NB4 (cell line): ENCODE measurements around the gene TNNC1.

Experiments
- DNase-seq: peaks from one replicate; pipeline ENCODE4 v3.0.0; 2010; ENCODE audit warnings: low read depth
- H3K4me3 ChIP-seq: one replicate; pipeline ENCODE4 v1.5.1; 2011; ENCODE audit warnings: mild to moderate bottlenecking, low read depth, low read length, moderate library complexity
- MYC ChIP-seq: IDR thresholded peaks from 2 replicates; pipeline ENCODE4 v1.6.1; 2011; ENCODE audit warnings: low read depth, low read length
- POLR2A ChIP-seq: IDR thresholded peaks from 2 replicates; pipeline ENCODE4 v1.6.1; 2011; ENCODE audit warnings: mild to moderate bottlenecking; ENCODE audit not compliant: insufficient read length; ENCODE audit errors: extremely low read depth
- TF ChIP-seq, protein P1 (sequence below): IDR thresholded peaks from one replicate; pipeline ENCODE4 v1.5.1; 2012; ENCODE audit warnings: low read depth, low read length
- TF ChIP-seq, protein P2 (sequence below): IDR thresholded peaks from 2 replicates; pipeline ENCODE4 v1.6.1; 2011; ENCODE audit warnings: low read depth, low read length

TNNC1 gene

DNA sequence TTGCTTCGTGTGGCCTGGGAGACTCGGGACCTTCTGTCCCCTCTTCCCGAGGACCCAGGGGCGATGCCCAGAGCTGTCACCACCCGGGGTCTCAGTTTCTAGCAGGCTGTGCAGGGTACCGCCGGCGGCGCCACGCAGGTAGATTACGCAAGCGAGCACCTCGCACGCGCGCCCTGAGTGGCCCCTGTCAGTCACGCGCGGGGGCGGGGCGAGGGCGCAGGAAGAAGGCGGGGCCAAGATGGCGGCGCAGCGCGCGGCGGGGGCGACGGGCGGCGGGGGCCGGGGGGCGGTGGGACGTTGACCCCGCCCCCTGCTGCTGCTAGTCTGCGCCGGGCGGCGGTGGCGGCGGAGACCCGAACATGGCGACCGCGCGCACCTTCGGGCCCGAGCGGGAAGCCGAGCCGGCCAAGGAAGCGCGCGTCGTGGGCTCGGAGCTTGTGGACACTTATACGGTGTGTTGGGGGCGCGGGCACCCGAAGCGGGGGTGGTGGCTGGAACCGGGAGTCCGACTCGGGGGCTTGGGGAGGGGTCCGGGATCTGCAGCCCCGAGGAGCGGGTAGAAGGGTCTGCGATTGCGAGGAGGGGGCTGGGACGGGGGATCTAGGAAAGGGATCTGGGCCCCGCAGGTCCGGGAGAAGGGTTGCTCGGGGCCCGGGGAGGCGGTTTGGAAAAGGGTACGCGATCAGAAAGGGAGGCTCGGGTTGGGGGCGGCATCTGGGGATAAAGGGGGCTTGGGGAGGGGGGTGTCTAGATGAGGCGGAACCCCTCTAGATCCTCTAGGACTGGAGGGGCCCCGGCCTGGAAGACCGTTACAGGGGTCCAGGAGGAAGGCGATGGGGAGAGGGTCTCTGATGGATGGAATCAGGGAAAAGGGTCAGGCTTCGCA is 1.7 kb upstream of the TNNC1 start, which contains the start of gene NISCH:
Gene NISCH (plus strand): TSS at position 322 of the 886 bp plus-strand sequence. CDS start 38 bp downstream, at position 360.
- TF ChIP-seq, protein P1, sequence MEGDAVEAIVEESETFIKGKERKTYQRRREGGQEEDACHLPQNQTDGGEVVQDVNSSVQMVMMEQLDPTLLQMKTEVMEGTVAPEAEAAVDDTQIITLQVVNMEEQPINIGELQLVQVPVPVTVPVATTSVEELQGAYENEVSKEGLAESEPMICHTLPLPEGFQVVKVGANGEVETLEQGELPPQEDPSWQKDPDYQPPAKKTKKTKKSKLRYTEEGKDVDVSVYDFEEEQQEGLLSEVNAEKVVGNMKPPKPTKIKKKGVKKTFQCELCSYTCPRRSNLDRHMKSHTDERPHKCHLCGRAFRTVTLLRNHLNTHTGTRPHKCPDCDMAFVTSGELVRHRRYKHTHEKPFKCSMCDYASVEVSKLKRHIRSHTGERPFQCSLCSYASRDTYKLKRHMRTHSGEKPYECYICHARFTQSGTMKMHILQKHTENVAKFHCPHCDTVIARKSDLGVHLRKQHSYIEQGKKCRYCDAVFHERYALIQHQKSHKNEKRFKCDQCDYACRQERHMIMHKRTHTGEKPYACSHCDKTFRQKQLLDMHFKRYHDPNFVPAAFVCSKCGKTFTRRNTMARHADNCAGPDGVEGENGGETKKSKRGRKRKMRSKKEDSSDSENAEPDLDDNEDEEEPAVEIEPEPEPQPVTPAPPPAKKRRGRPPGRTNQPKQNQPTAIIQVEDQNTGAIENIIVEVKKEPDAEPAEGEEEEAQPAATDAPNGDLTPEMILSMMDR = no peak
- TF ChIP-seq POLR2A = peak; percentile 89
- TF ChIP-seq MYC = peak; percentile 85
- TF ChIP-seq, protein P2, sequence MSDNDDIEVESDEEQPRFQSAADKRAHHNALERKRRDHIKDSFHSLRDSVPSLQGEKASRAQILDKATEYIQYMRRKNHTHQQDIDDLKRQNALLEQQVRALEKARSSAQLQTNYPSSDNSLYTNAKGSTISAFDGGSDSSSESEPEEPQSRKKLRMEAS = peak; percentile 77

DNA sequence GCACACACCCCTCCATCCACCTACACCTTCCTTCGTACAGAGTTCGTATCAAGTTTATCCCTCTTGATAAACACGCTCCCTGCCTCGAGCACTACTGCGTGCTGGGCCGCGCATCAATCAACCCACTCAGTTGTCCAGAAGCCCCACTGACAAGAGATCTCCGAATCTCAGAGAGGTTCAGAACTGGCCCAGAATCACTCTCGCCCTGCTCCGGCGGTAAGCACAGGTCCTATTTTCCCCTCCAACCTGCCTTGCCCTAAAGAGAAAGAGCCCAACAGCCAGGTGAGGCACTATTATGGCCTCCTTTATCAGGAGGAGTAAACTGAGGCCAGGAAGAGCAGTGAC is 1.1 kb upstream of the TNNC1 start:
- DNase-seq = no peak
- peak overlapping the region; percentile 68 for H3K4me3 ChIP-seq
- TF ChIP-seq, protein P1 = no peak
- no peak for TF ChIP-seq POLR2A
- TF ChIP-seq, protein P2 = no peak
- no peak for TF ChIP-seq MYC

More for the DNA sequence above, 1.7 kb upstream of the TNNC1 start, which contains the start of gene NISCH:
- DNase-seq = peak; percentile 86
- peak within 1 kb of the TSS; percentile 74 for H3K4me3 ChIP-seq

DNA sequence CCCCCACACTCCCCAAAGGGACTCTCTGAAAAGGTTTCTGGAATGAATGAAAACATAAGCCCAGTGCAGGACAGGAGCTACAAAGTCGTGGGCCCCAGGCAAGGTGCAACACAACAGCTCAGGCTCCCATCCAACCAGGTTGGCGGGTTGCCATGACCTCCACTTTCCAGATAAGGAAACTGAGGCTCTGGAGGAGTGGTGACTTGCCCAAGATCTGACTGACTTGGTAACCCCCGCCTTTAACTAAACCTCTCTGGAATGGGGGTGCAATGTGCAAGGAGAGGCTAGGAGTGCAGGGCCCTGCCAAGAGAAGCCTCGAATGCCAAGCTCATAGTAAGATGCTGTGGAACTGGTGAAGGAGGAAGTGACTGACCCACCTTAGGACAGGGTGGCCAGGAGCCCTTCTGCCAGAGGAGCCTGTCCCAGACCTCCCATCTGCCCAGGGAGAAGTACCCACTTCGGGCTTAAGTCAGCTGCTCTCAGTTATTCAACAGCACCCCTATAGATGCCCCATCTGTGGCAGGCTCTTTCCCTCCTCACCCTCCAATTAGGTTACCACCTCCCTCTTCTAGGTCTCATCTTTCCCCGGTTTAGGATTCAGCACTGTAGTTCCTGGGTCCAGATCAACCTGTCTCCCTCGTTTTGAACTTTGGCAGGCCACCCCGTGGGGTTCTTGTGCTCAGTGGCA is 553 bp upstream of the TNNC1 start:
- DNase-seq = no peak
- TF ChIP-seq MYC (no peak), POLR2A (no peak)
- TF ChIP-seq, protein P2 = no peak
- no peak overlapping the region for H3K4me3 ChIP-seq

DNA sequence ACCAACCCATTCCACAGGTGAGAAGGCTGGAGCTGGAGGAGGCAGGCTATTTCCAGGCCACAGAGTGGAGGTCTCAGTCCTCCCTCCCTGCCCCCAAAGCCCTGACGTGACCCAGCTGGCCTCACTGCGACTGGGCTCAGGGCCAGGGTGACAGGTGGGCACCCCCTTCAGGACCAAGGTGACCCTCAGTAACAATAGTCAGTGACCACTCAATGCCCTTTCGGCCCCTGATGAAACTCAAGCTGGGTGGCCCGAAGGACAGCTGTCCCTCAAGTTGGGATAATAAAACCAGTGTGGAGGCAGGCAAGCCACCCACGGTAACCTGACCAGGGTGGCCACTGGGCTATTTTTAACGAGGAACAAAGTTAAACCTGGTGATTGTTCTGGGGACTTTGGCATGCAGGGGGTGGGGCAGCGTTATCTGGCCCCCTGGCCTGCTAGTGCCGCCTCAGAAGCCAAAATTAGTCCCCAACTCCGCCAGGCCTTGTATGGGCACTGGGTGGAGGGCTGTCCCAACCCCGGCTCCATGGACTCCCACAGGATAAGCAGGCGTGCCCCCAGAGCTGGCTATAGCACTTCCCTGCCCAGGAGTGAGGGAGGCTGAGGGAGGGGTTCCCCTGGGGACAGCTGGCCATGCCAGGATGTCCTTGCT is 1.1 kb downstream of the TNNC1 start:
- DNase-seq = no peak
- H3K4me3 ChIP-seq = no peak overlapping the region
- TF ChIP-seq, protein P1 = no peak
- TF ChIP-seq POLR2A = no peak
- no peak for TF ChIP-seq MYC
- TF ChIP-seq, protein P2 = no peak

DNA sequence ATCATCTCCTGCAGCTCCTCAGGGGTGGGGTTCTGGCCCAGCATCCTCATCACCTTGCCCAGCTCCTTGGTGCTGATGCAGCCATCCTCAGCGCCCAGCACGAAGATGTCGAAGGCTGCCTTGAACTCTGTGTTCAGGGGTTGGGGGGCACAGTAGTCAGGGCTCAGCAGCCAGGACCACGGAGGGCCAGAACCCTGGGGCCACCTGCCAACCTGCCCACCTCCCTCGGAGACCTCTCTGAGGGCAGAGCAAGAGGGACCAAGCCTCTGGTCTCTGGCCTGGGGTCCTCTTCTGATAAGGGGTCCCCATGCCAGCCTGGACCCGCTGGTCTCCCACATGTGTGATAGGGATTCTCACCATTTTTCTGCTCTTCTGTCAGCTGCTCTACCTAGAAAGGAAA is 1.7 kb downstream of the TNNC1 start:
- DNase-seq = no peak
- TF ChIP-seq POLR2A = no peak
- TF ChIP-seq, protein P1 = no peak
- H3K4me3 ChIP-seq = no peak overlapping the region
